HG02884 (cell line): ENCODE data around the gene SPTB.

Experiments
- ATAC-seq: cut with Tn5 transposase; IDR thresholded peaks from one replicate; pipeline ENCODE4 v1.9.1; 2021; ENCODE audit warnings: mild to moderate bottlenecking, moderate library complexity; ENCODE audit not compliant: unreplicated experiment

Gene SPTB

DNA sequence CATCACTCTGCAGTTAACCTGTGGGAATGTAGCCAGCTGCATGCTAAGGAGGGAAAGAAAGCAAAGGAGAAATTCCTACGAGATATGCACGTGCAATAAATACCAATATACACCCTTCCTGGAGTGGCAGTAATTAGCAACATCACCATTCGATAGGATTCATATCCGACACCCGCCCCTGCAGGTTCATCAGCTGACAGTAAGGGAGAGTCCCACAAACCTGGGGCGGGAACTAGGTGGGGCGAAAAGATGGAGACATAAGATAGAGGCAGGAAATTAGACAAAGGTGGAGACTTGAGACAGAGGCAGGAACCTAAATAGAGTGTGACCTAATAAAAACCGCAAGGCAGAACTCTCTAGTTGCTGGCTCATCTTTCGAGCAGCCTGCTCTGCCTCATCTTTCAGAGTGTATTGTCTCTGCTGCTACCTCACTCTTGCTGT, 123.9 kb downstream of the SPTB start:
- no peak for ATAC-seq

DNA sequence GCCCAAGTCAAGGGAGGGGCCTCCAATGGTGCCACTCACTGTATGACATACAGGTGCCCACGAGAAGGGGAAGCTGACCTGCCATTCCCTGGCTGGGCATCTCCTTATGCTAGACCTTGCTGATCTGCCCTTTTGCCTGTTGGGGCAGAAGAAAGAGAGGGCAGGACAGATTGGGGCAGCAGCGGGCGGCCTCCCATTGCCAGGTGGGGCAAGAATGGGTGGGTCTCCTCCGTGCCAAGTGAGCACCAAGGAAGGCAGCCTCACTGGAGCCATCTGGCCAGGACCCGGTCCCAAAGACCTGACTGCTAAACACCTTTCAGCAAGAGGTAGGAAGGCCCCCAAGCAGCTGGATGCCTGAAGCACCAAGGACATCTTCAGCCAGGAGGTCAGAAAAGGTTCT, 125.0 kb downstream of the SPTB start:
- no peak for ATAC-seq

DNA sequence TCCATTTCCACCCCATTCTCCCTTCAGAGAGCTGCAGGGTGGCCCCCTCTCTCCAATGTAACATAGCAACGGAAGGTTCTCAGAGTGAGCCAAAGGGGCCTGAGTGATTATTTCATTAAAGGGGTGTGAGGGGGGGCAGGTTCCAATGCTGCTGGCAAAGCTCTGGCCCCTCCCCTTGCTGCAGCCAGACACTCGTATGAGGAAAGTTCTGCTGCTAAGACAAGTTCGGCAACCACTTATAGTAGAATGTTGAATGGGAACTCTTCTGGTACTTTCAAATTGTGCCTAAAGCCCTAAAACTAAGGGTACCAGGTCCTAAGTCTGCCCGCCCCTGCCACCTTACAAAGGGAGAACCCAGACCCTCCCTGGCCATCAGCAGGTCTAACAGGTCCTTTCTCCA, 125.7 kb downstream of the SPTB start:
- ATAC-seq: no peak

DNA sequence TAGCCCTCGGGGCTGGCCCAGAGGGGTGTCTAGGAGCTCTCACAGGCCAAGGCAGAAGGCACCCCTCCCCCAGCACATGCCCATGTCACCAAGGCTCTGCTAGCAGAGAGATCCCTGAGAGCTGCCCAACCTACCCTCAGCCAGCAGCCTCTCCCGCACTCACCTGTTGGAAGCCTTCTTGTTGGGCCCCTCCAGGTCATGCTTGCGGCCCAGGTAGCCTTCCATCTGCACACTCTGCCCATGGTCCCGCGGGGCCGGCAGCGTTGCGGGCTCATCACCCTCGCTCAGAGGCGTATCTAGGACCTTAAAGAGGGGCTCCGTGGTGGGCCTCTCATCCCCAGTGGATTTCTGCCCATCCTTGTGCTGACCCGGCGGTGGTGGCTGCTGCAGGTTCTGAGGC, 126.3 kb downstream of the SPTB start:
- ATAC-seq: no peak

DNA sequence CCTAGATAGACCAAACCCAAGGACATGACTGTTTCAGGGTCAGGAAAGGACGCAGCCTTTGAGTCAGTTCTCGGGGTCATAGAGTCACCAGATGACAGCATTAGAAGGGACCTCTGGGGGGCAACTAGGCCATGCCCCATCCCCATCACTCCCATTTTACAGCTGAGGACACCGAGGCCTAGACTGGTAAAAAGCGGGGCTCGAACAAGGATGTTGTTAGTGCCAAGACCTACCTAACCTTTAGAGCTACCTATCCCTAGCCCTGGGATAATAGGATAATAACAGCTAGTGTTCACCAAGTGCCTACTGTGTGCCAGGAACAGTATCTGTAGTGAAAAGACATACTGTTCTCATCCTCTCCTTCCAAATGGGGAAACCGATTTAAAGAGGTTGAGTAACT, 126.8 kb downstream of the SPTB start:
- no peak for ATAC-seq

DNA sequence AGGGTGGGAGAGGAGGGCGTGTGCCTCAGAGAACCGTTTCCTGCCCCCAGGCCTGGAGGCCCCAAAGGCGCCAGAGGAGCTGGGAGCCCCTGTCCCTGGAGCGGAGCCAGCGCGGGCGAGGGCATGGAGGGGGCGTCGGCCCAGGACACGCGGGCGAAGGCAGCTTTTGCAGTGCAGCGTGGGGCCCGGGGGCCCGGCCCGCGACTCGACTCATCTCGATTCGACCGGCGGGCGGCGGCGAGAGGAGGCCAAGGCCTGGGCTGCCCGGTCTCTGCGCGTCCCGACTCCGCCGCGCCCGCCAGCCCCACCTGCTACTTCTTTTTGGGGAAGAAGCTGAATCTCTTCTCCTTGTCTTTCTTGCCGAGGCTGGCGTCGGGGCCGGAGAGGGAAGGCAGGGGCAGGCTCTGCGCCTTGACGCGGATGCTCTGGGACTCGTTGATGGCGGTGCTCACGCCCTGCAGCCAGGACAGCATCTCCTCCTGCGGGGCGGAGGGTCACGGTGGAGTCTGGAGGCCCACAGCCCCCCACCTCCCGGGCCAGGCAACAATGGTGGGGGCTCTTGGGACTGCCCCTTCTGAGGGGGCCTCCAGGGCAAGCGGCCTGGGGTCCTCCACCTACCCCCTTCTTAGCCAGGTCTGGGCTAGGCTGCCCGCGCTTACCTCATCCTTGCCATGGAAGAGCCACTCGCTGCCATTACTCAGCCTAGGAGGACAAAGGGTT, 130.6 kb downstream of the SPTB start:
- ATAC-seq: no peak

DNA sequence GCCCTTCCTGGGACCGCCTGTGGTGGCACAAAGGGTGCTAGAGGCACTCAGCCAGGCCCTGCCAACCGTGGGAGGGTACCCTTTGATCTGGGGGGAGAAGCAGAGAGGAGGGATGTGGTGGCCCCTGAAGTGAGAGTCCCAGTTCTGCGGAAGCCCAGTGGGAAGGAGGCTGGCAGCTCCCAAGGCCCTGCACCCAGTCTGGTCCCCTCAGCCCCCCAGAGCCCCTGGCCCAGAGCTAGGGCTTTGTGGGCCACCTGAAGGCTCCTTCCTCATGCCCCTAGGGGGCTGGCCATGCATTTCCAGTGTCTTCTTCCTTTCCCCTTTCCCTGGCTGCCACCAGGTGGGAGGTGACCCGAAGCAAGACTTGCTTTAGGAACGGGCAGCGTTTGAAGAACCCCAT, 131.2 kb downstream of the SPTB start:
- no peak for ATAC-seq

DNA sequence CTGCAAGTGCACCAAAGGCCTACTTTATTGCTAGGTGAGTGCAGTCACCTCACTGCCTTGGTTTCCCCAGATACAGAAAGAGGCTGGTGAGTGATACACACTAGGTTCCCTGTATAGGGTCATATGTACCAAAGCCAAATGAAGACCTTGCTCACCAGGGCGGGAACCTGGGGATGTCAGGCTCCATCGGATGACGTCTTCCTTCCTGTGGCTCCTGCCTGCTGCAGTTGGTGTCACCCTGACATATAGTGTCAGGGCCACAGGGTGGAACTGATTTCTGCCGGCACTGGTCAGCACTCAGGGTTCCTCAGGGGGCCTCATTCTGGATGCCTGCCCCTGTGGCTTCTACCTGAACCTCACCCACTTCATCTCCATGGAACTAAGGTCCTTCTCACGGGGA, 132.4 kb downstream of the SPTB start:
- ATAC-seq: no peak

DNA sequence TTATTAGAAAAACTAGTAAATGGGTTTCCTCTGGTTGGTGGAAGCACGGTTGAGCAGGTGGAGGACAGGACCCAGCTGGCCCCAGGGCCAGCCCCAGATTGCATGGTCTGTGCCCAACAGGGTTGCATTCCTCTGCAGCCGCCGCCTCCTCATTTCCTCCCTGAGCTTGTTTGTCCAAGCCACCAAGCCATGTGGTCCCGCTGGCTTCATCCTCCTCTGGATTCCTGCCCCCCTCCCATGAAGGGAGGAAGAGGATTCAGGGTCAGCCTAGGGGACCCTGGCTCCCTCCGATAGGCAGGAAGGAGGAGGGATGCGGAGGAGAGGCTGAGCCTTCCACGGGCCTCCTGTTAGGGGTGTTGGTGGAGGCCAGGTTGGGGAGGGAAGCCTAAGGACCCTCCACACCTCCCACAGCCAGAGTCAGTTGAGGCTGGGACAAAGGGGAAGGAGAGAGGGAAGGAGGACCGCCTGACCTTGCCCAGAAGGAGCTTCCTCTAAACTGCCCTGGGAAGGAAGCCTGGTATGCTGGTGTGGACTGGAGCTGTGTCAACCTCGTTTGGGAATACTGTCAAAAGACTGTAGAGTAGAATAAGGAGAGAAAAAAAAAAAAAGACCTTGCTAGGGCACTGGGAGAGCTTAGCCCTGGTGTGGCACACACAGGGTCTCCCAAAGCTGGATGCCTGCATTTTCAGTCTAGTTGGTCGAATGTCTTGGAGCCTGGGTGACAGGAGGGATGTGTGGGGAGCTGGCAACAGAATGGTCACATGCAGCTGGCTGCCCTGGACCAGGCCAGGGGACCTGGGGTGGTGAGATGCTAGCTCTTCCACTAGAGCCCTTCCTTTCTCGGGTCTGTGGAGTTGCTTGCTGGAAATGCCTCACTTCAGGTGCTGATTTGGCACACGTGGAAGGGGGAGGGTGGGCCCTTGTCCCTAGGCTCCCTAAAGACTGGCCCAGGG, 133.1 kb downstream of the SPTB start:
- no peak for ATAC-seq

DNA sequence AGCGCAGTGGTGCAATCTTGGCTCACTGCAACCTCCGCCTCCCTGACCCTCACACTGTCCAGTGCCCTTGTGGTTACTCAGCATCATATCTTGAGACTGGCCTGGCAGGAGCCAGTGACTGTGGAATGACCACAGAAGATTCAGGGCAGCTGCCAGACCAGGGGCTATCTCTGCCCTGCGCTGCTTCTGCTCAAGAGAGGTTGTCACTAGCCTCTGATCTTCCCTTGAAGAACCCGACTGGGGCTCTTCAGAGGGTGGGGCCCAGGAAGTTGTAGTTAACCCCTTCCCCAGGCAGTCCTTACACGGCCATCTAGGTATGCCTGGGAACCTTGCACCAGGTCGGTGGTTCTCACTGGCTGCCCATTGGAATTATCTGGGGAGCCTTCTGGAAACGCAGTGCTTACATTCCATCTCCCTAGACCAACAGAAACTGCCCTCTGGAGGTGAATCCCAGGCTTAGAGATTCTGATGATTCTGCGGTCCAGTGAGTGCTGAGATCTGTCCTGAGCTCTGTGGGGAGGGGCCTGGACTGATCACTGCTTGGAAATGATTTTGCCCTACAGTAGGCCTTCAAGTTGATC, 134.1 kb downstream of the SPTB start:
- no peak for ATAC-seq

DNA sequence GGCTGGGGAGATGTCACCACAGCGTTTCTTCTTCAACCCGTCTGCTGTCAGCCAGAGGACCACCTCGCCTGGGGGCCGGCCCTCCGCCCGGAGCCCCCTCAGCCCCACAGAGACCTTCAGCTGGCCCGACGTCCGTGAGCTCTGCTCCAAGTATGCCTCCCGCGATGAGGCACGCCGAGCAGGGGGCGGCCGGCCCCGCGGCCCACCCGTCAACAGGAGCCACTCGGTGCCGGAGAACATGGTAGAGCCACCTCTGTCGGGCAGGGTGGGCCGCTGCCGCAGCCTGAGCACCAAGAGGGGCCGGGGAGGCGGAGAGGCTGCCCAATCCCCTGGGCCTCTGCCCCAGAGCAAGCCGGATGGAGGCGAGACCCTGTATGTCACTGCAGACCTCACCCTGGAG, 136.6 kb downstream of the SPTB start:
- no peak for ATAC-seq

DNA sequence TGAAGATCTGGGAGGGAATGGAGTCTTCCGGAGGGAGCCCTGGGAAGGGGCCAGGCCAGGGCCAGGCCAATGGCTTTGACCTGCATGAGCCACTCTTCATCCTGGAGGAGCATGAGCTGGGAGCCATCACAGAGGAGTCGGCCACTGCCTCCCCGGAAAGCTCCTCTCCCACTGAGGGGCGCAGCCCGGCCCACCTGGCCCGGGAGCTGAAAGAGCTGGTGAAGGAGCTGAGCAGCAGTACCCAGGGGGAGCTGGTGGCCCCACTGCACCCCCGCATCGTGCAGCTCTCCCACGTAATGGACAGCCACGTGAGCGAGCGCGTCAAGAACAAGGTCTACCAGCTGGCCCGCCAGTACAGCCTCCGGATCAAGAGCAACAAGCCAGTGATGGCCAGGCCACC, 137.7 kb downstream of the SPTB start:
- ATAC-seq: no peak

DNA sequence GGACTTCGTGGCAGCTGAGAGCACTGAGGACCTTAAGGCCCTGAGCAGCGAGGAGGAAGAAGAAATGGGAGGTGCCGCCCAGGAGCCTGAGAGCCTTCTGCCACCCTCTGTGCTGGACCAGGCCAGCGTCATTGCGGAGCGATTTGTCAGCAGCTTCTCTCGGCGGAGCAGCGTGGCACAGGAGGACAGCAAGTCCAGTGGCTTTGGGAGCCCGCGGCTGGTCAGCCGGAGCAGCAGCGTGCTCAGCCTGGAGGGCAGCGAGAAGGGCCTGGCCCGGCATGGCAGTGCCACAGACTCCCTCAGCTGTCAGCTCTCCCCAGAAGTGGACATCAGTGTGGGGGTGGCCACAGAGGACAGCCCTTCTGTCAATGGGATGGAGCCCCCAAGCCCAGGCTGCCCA, 138.5 kb downstream of the SPTB start:
- ATAC-seq: no peak

DNA sequence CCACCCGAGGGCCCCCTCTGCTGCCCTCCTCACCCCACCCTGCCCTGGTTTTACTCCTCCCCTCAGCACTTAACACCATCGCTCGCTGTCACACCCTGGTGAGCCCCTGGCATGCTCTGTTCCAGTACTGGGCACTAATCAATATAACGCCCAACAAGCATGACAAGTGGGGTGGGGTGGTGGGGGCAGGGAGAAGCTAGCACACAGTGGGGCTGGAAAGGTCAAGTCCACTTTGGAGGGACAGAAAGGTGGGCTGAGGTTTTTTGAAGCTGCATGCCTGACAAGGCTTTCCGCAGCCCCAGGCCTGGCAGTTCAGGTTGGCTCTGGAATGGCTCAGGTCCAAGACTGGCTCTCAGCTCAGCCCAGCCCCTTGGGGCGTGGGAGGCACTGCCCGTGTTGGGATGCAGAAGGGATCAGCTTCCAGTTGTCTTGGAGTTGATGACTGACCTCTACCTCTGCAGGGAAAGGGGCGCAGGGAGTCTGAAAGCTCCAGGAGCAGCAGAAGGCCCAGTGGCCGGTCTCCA, 141.4 kb downstream of the SPTB start:
- ATAC-seq: no peak

DNA sequence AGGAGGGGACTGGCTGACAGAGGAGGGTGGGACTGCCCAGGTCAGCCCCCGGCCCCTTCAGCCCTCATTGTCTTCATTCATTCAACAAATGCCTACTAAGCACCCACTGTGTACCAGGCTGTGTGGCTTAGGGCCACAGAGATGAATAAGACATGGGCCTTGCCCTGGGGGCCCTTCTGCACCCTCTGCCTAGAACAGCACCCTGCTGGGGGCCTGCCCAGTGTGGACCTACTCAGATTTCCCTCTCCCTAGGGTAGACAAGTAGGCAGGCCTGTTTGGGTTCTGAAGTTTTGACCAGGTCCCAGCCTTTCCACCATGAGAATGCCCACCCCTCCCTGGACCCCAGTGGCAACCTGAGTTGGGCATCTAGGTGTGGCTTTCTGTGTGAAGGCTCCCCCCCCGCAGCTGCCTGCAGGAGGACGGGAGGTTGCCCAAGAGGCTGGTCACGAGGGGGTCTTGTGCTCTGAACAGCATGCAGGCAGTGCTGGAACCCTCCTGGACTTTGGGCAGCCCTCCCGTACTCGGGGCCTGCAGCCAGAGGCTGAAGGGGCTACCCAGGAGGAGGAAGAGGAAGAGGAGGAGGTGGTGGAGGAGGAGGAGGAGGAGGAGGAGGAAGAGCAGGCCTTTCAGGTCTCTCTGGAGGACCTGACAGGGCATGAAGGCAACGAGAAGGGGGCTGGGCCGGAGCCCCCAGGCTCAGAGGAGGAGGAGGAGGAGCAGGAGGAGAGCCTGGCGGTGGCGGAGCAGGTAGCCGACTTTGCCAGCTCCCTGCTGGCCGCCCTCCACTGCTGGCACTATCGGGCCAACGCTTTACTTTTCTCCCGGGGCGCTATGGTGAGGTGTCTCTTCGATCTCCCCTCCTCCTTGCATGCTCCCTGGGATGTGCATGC, 142.1 kb downstream of the SPTB start:
- ATAC-seq: no peak

DNA sequence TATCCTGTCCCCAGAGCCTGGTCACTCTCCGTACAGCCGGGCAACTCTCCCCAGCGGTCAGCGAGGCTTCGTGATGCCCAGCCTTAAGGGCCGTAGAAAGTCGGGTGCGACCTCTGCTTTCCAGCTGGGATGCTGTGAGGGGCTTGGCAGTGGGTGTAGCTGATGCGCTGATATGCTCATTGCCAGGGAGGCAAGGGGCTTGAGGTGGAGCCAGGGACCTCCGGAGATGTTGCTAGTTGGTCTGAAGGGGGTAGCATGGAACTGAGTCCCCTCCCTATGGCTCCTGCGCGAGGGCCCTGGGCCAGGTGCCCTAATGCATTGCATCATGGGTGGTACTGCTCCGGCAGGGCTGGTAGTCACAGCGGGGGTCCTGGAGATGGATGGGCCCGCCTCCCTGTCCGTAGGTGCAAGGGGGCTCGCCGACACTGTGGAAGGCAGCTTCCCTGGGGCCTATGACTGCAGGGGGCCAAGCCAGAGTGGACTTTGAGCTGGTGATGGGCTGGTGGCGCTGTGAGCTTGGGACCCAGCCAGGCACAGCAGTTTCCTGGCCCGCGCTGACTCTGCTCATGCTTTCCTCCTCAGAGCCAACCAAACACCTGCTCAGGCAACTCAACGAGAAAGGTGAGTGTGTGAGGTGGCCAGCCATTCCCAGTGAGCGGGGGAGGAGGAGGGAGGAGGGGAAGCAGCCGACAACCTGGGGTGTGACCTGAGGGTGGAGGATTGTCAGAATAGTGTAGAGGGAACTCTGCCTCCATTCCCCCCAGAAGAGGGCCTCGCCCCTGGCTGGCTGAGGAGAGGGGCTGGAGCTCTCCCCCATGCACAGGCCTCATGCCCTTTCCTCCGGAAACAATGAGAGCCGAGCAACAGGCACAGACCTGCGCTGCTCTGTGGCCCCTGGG, 143.2 kb downstream of the SPTB start:
- ATAC-seq: no peak

DNA sequence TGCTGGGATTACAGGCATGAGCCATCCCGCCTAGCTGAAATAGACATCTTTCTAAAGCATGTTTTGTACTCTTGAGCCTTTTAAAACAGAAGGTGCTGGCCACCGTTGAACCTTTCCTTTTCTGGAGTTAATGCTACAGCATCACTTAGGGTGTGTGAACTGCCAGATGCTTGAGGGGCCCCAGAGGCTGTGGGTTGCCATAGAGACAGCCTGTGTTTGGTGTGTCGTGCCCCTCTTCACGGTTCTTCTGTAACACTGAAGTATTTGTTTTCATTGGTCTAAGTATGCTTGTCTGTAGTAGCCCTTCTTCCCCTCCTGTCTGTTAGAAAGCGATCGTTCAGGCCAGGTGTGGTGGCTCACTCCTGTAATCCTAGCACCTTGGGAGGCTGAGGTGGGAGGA, 144.7 kb downstream of the SPTB start:
- no peak for ATAC-seq

DNA sequence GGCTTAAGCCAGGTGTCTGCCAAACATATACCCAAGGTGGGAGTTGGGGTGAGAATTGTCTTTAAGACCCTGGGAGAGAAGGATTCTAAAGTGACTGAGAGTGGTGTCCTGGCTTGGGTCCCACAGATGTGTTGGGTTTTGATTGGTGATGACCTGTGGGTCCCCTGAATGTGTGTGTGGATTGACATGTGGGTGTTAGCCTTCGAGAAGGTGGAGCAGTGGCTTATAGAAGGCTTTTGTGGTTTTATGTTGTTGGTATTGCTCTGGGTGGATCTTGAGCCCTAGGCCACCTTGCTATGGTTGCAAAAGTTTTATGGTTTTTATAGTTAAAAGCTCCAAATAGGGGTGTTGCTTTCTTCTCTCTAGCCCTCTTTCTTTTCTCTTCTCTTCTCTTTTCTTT, 145.8 kb downstream of the SPTB start:
- no peak for ATAC-seq

DNA sequence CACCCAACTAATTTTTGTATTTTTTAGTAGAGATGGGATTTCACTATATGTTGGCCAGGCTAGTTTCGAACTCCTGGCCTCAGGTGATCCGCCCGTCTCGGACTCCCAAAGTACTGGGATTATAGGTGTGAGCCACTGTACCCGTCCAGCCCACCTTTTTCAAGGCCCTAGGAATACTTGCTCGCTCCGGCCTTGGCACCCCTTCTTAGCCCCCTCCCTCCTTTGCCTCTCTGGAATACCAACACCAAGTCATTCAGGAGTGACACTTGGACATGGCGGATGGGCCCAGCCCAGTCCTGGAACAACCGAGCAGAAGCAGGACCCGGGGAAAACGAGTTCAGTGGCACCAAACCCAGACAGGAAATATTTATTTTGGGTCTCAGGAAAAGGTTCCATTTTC, 146.4 kb downstream of the SPTB start:
- ATAC-seq: no peak
